Measurements from ENCODE around the gene MTNR1A. TPM values are rescaled to one million over a fixed set of nuclear protein-coding genes. Genes with fewer than 3 reads are reported as not detected.

Gene MTNR1A
- total and polyA plus RNA-seq, 5 experiments from 2014 or later: not detected

Other genes with a start within 250 kb of the MTNR1A start
- gene FAT1, start 168.3 kb upstream of the MTNR1A start, total RNA-seq: not detected
- gene FAT1, start 168.3 kb upstream of the MTNR1A start, polyA plus RNA-seq: not detected